HEK293 (cell line): ENCODE results near the gene CCDC141.

ENCODE experiments used
- CTCF ChIA-PET: fragments of 350-600 bp; formaldehyde crosslinking; extraction: SDS; loops from one replicate; lab custom pipeline; 2021; ENCODE audit warnings: antibody characterized with exemption; lab: Yijun Ruan, JAX
- POLR2A ChIA-PET: fragments of 300-600 bp; formaldehyde crosslinking; extraction: SDS; loops from one replicate; lab custom pipeline; 2020; ENCODE audit warnings: antibody characterized with exemption, inconsistent platforms; lab: Yijun Ruan, JAX
- H3K27ac ChIP-seq: fragments of 200-500 bp; sonication (Bioruptor generic); 2 replicates; pipeline ENCODE4 v1.5.1; 2014; ENCODE audit warnings: low read depth, low read length, control low read depth, inconsistent platforms; ENCODE audit errors: extremely low read depth
- H3K36me3 ChIP-seq, 2 experiments: fragments of 200-500 bp in 1 of 2; sonication (Bioruptor generic) in 1 of 2; 1 replicate in 1 of 2; 2 replicates in 1 of 2; pipeline ENCODE4 v1.5.1; 2014 to 2017; ENCODE audit warnings: inconsistent platforms in 2 of 2, low read length in 2 of 2; ENCODE audit not compliant: control insufficient read depth in 2 of 2, insufficient read depth in 1 of 2
- H3K4me1 ChIP-seq: fragments of 200-500 bp; sonication (Bioruptor generic); 2 replicates; pipeline ENCODE4 v1.5.1; 2014; ENCODE audit warnings: mild to moderate bottlenecking, low read length, inconsistent platforms; ENCODE audit not compliant: control insufficient read depth, insufficient read depth
- H3K4me3 ChIP-seq: 2 replicates; pipeline ENCODE4 v1.5.1; 2011; ENCODE audit warnings: low read depth, mild to moderate bottlenecking, control low read depth, low read length, moderate library complexity
- H3K9me3 ChIP-seq: fragments of 200-500 bp; sonication (Bioruptor generic); 2 replicates; pipeline ENCODE4 v1.5.1; 2014; ENCODE audit warnings: low read depth, low read length, inconsistent platforms; ENCODE audit not compliant: control insufficient read depth, insufficient read depth
- AEBP2 ChIP-seq: fragments of 450-650 bp; formaldehyde crosslinking; IDR thresholded peaks from 2 replicates; pipeline ENCODE4 v1.5.1; 2016; ENCODE audit warnings: missing biosample characterization, missing genetic modification characterization, borderline replicate concordance
- EGR2 ChIP-seq: fragments of 450-650 bp; formaldehyde crosslinking; IDR thresholded peaks from 2 replicates; pipeline ENCODE4 v1.5.1; 2016; ENCODE audit warnings: low read depth, missing biosample characterization, missing genetic modification characterization
- GLIS1 ChIP-seq: fragments of 450-650 bp; formaldehyde crosslinking; IDR thresholded peaks from 2 replicates; pipeline ENCODE4 v1.5.1; 2016; ENCODE audit warnings: missing biosample characterization, missing genetic modification characterization
- KLF17 ChIP-seq: fragments of 450-650 bp; formaldehyde crosslinking; IDR thresholded peaks from 2 replicates; pipeline ENCODE4 v1.5.1; 2016; ENCODE audit warnings: missing biosample characterization, missing genetic modification characterization
- MEIS1 ChIP-seq: sonication (generic); formaldehyde crosslinking; IDR thresholded peaks from 2 replicates; pipeline ENCODE4 v1.8.1; 2022; ENCODE audit warnings: missing genetic modification reagents, mild to moderate bottlenecking, borderline replicate concordance
- PBX3 ChIP-seq: sonication (generic); formaldehyde crosslinking; IDR thresholded peaks from 2 replicates; pipeline ENCODE4 v1.8.1; 2022; ENCODE audit warnings: mild to moderate bottlenecking, moderate library complexity, missing genetic modification reagents
- PRDM10 ChIP-seq: fragments of 450-650 bp; formaldehyde crosslinking; IDR thresholded peaks from 2 replicates; pipeline ENCODE4 v1.5.1; 2016; ENCODE audit warnings: missing biosample characterization, missing genetic modification characterization
- SCRT2 ChIP-seq: fragments of 450-650 bp; formaldehyde crosslinking; IDR thresholded peaks from 2 replicates; pipeline ENCODE4 v1.5.1; 2016; ENCODE audit warnings: missing biosample characterization, missing genetic modification characterization
- ZBTB44 ChIP-seq: fragments of 450-650 bp; IDR thresholded peaks from 2 replicates; pipeline ENCODE4 v1.5.1; 2018; ENCODE audit warnings: missing biosample characterization, mild to moderate bottlenecking, missing genetic modification characterization
- ZNF155 ChIP-seq: fragments of 450-650 bp; formaldehyde crosslinking; IDR thresholded peaks from 2 replicates; pipeline ENCODE4 v1.5.1; 2016; ENCODE audit warnings: missing biosample characterization, missing genetic modification characterization
- ZNF211 ChIP-seq: fragments of 450-650 bp; formaldehyde crosslinking; IDR thresholded peaks from 2 replicates; pipeline ENCODE4 v1.5.1; 2016; ENCODE audit warnings: low read depth, missing biosample characterization, missing genetic modification characterization
- ZNF24 ChIP-seq: fragments of 450-650 bp; formaldehyde crosslinking; IDR thresholded peaks from 2 replicates; pipeline ENCODE4 v1.5.1; 2016; ENCODE audit warnings: missing biosample characterization, missing genetic modification characterization
- ZNF248 ChIP-seq: fragments of 450-650 bp; formaldehyde crosslinking; IDR thresholded peaks from 2 replicates; pipeline ENCODE4 v1.5.1; 2017; ENCODE audit warnings: missing biosample characterization, missing genetic modification characterization
- ZNF335 ChIP-seq: fragments of 450-650 bp; formaldehyde crosslinking; conservative IDR thresholded peaks from 2 replicates; pipeline ENCODE4 v1.5.1; 2016; ENCODE audit warnings: missing biosample characterization, missing genetic modification characterization
- ZNF501 ChIP-seq: fragments of 450-650 bp; formaldehyde crosslinking; IDR thresholded peaks from 2 replicates; pipeline ENCODE4 v1.5.1; 2016; ENCODE audit warnings: missing biosample characterization, missing genetic modification characterization
- ZNF529 ChIP-seq: fragments of 450-650 bp; formaldehyde crosslinking; IDR thresholded peaks from 2 replicates; pipeline ENCODE4 v1.5.1; 2017; ENCODE audit warnings: missing genetic modification characterization, missing biosample characterization; ENCODE audit not compliant: insufficient replicate concordance
- ZNF558 ChIP-seq: fragments of 450-650 bp; formaldehyde crosslinking; IDR thresholded peaks from 2 replicates; pipeline ENCODE4 v1.5.1; 2016; ENCODE audit warnings: missing biosample characterization, missing genetic modification characterization
- ZNF660 ChIP-seq: fragments of 450-650 bp; IDR thresholded peaks from 2 replicates; pipeline ENCODE4 v1.5.1; 2018; ENCODE audit warnings: missing biosample characterization, mild to moderate bottlenecking, missing genetic modification characterization
- ZNF692 ChIP-seq: fragments of 450-650 bp; formaldehyde crosslinking; IDR thresholded peaks from 2 replicates; pipeline ENCODE4 v1.5.1; 2016; ENCODE audit warnings: missing biosample characterization, missing genetic modification characterization
- ZSCAN23 ChIP-seq: fragments of 450-650 bp; formaldehyde crosslinking; IDR thresholded peaks from 2 replicates; pipeline ENCODE4 v1.5.1; 2016; ENCODE audit warnings: missing biosample characterization, missing genetic modification characterization
- ZSCAN30 ChIP-seq: fragments of 450-650 bp; IDR thresholded peaks from 2 replicates; pipeline ENCODE4 v1.5.1; 2018; ENCODE audit warnings: missing biosample characterization, mild to moderate bottlenecking, missing genetic modification characterization, moderate library complexity

CCDC141 gene

GRCh38 chr2:178825183-178825582 lies 224.8 kb downstream of the CCDC141 start (continued):
- TF ChIP-seq ZNF501 (tag by site-specific recombination) (no peak), ZNF24 (no peak), ZSCAN23 (tag by site-specific recombination) (no peak)
- TF ChIP-seq, all 188 proteins: peak for 0

GRCh38 chr2:178824181-178824580 lies 225.8 kb downstream of the CCDC141 start:
- no peak overlapping the region for H3K4me3 ChIP-seq
- no peak for TF ChIP-seq AEBP2 (tag by site-specific recombination)
- no peak for TF ChIP-seq ZBTB44 (tag by site-specific recombination)
- no peak for TF ChIP-seq ZNF692 (tag by site-specific recombination)
- TF ChIP-seq PRDM10, result no peak
- TF ChIP-seq ZNF529, result no peak
- no peak for TF ChIP-seq ZNF660 (tag by site-specific recombination)
- no peak for TF ChIP-seq ZNF248 (tag by site-specific recombination)
- TF ChIP-seq ZNF211 (tag by site-specific recombination), result no peak
- no peak for TF ChIP-seq ZNF558 (tag by site-specific recombination)
- no peak for TF ChIP-seq PBX3
- no peak for TF ChIP-seq KLF17 (tag by site-specific recombination)
- no peak for TF ChIP-seq ZNF335 (tag by site-specific recombination)
- no peak for TF ChIP-seq GLIS1 (tag by site-specific recombination)
- TF ChIP-seq EGR2 (tag by site-specific recombination), result no peak
- no peak for TF ChIP-seq ZNF155
- no peak for TF ChIP-seq MEIS1 (CRISPR knock-in tag)
- TF ChIP-seq SCRT2 (tag by site-specific recombination), result no peak
- TF ChIP-seq ZSCAN30 (tag by site-specific recombination), result no peak
- TF ChIP-seq, all 188 proteins: peak for 0
- ChIA-PET CTCF (interaction anchor here (0.6 kb wide), 1 partner anchor 754 kb away, joined by 3 read pairs; no protein-coding TSS in a partner anchor), POLR2A (no interaction called here)
- no peaks in the 10 kb centered on the region for H3K4me1 ChIP-seq
- H3K36me3 ChIP-seq, result no peaks in the 10 kb centered on the region
- H3K27ac ChIP-seq, result no peak overlapping the region
- H3K9me3 ChIP-seq, result no peaks in the 10 kb centered on the region
